Ascending aorta (tissue), 2 donors: ENCODE measurements around the gene NPPA. TPM values are rescaled to one million over a fixed set of nuclear protein-coding genes. Genes with fewer than 3 reads are reported as not detected.

Source experiments
- DNase-seq, 2 donors: peaks; one replicate each; pipeline ENCODE4 v3.0.0-alpha.2; 2019; ENCODE audit warnings: low spot score in 2 of 2
- H3K27ac ChIP-seq, 2 donors: fragments of 200-600 bp; sonication (generic); one replicate each; pipeline ENCODE4 v1.5.1; 2016 to 2017; ENCODE audit warnings: mild to moderate bottlenecking in 1 of 2
- H3K27me3 ChIP-seq: fragments of 200-600 bp; sonication (generic); one replicate; pipeline ENCODE4 v1.5.1; 2017
- H3K36me3 ChIP-seq, 2 donors: fragments of 200-600 bp; sonication (generic); one replicate each; pipeline ENCODE4 v1.5.1; 2016
- H3K4me1 ChIP-seq, 2 donors: fragments of 200-600 bp; sonication (generic); one replicate each; pipeline ENCODE4 v1.5.1; 2016 to 2017; ENCODE audit warnings: mild to moderate bottlenecking in 1 of 2
- H3K4me3 ChIP-seq, 2 donors: fragments of 200-600 bp; sonication (generic); one replicate each; pipeline ENCODE4 v1.5.1; 2016 to 2017; ENCODE audit warnings: mild to moderate bottlenecking in 1 of 2
- H3K9me3 ChIP-seq, 2 donors: fragments of 200-600 bp; sonication (generic); one replicate each; pipeline ENCODE4 v1.5.1; 2016
- intact Hi-C: fragments of 100-400 bp; cut with DNase I; formaldehyde crosslinking; loops from one replicate; pipeline ENCODE4 v1.15.1; 2023
- total RNA-seq: library from RNA; depleted of rRNA; stranded (reverse); fragments of >200 nt; gene quantifications from one replicate; pipeline ENCODE4 v1.1.0, GENCODE V29; 2016
- TF ChIP-seq, protein P1 (sequence below), 3 experiments: fragments of 200-600 bp in 2 of 3; fragments of 450-650 bp in 1 of 3; sonication (generic) in 2 of 3; IDR thresholded peaks; one replicate each; pipeline ENCODE4 v1.5.1; 2016 to 2019; ENCODE audit warnings: antibody characterized with exemption in 3 of 3, mild to moderate bottlenecking in 1 of 3, moderate library complexity in 1 of 3

NPPA gene
- total RNA-seq, 1 donor from 2014 or later = not detected

DNA sequence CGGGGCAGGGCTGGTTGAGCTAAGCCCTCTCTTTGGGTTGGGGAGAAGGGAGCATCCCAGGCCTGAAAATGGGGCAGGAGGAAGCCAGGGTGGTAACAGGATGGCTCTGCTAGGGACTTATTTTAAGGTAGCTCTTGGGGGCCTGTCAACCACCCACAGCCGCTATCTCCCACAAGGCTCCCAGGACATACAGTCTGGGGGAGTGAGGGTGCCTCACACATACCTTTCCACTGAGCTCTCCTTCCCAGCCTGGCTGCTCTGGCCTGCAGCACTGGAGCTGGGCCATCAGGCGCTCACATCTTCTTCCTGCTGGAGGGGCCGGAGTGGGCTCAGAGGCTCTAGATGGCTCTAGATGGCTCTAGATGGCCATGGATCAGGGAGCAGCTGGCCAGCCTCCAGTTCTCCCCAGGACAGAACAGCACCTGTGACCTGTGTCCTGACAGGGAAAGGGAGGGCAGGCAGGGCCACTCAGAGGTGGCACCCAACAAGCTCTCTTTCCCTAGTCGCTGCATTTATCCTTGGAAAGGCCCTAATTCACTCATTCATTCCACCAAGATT, 22.1 kb upstream of the NPPA start:
- TF ChIP-seq, protein P1, sequence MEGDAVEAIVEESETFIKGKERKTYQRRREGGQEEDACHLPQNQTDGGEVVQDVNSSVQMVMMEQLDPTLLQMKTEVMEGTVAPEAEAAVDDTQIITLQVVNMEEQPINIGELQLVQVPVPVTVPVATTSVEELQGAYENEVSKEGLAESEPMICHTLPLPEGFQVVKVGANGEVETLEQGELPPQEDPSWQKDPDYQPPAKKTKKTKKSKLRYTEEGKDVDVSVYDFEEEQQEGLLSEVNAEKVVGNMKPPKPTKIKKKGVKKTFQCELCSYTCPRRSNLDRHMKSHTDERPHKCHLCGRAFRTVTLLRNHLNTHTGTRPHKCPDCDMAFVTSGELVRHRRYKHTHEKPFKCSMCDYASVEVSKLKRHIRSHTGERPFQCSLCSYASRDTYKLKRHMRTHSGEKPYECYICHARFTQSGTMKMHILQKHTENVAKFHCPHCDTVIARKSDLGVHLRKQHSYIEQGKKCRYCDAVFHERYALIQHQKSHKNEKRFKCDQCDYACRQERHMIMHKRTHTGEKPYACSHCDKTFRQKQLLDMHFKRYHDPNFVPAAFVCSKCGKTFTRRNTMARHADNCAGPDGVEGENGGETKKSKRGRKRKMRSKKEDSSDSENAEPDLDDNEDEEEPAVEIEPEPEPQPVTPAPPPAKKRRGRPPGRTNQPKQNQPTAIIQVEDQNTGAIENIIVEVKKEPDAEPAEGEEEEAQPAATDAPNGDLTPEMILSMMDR (IDR thresholded peaks at IDR 0.05) = no peak
- H3K4me3 ChIP-seq = no peak overlapping the region
- no peaks in the 10 kb centered on the region for H3K36me3 ChIP-seq
- DNase-seq = no peak
- no peaks in the 10 kb centered on the region for H3K27me3 ChIP-seq
- no peaks in the 10 kb centered on the region for H3K4me1 ChIP-seq
- H3K27ac ChIP-seq = no peak overlapping the region
- intact Hi-C loops = no loop called here
- H3K9me3 ChIP-seq = no peaks in the 10 kb centered on the region

DNA sequence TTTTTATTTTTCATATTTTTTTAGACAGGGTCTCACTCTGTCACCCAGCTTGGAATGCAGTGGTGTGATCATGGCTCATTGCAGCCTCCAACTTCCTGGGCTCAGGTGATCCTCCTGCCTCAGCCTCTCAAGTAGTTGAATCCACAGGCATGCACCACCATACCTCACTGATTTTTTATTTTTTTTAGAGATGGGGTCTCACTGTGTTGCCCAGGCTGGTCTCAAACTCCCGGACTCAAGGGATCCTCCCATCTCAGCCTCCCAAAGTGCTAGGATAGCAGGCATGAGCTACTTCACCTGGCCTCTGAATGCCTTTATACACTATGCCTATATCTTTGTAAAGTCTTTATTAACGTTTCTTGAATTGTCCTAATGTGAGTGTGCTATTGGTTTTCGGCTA, 21.5 kb upstream of the NPPA start:
- H3K27me3 ChIP-seq = no peaks in the 10 kb centered on the region
- DNase-seq = no peak
- no peaks in the 10 kb centered on the region for H3K4me1 ChIP-seq
- H3K36me3 ChIP-seq = no peaks in the 10 kb centered on the region
- intact Hi-C loops = no loop called here
- no peak overlapping the region for H3K4me3 ChIP-seq
- H3K9me3 ChIP-seq = no peaks in the 10 kb centered on the region
- H3K27ac ChIP-seq = no peak overlapping the region
- TF ChIP-seq, protein P1 (IDR thresholded peaks at IDR 0.05) = no peak

DNA sequence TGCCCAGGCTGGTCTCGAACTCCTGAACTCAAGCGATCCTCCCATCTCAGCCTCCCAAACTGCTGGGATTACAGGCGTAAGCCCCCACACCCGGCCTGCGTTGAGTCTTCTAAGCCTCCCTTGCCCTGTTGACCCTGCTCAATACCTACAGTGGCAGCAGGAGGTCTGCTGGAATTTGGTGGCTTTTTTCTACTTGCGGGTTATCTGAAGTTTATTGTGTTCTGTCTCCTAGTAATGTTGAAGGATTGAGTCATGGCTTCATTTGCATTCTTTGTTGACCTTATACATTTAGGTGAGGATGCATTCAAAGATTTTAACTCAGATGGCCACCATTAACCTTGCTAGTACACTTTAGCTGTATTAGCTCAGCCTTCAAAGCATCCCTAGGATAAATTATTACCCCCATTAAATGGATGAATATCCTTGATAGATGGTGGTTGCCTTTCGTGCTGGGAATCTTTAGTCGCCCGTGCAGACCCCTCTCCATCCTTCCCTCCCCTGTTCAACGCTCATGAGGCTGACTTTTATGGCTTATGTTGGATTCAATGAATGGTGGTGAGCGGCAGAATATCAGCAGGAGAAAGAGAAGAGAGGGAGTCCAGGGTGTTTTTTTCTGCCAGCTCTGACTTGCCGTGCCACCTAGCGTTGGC, 20.9 kb upstream of the NPPA start:
- Histone ChIP-seq H3K9me3 (no peaks in the 10 kb centered on the region), H3K27me3 (no peaks in the 10 kb centered on the region), H3K4me3 (no peak overlapping the region), H3K4me1 (no peaks in the 10 kb centered on the region), H3K27ac (no peak overlapping the region), H3K36me3 (no peaks in the 10 kb centered on the region)
- TF ChIP-seq, protein P1 (IDR thresholded peaks at IDR 0.05) = no peak
- DNase-seq = no peak
- intact Hi-C loops = no loop called here

DNA sequence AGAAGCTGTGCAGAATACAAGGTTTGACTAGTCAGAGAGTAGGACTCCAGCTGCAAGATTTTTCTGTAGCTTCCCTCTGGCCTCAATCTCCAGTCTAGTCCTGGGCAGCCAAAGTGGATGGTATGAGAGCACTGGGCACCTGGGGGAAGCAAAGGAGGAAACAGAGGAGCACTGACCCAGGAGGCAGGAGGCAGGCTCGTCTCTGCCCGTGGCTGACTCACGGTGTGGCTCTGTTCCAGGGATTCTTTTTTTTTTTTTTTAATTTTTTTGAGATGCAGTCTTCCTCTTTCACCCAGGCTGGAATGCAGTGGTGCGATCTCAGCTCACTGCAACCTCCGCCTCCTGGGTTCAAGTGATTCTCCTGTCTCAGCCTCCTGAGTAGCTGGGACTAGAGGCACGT, 15.3 kb upstream of the NPPA start:
- Histone ChIP-seq H3K27me3 (peaks cover 11% of the 10 kb centered on the region), H3K4me1 (no peaks in the 10 kb centered on the region), H3K27ac (no peak overlapping the region), H3K36me3 (no peaks in the 10 kb centered on the region), H3K9me3 (no peaks in the 10 kb centered on the region), H3K4me3 (no peak overlapping the region)
- DNase-seq = no peak
- TF ChIP-seq, protein P1 (IDR thresholded peaks at IDR 0.05) = no peak
- intact Hi-C loops = no loop called here

DNA sequence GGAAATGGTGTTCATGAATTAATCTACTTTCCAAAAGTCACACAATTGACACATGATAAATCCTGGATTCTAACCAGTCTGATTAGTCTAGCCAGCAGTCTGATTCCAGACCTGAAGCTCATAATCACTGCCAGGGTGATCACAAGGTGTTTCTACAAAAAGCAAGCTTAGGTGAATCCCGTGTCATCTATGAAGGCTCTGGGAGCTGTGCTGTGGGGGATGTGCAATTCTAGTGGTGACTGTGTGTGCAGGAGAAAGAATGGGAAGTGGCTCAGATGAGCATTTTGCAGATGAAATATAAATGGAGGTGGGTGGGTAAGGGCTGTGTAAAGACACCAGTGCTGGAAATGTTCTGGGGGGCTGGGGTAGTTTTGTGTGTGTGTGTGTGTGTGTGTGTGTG, 13.0 kb upstream of the NPPA start:
- no peak for DNase-seq
- H3K9me3 ChIP-seq = no peaks in the 10 kb centered on the region
- no peaks in the 10 kb centered on the region for H3K36me3 ChIP-seq
- H3K4me3 ChIP-seq = no peak overlapping the region
- H3K27me3 ChIP-seq = peaks cover 11% of the 10 kb centered on the region
- H3K27ac ChIP-seq = no peak overlapping the region
- TF ChIP-seq, protein P1 (IDR thresholded peaks at IDR 0.05) = no peak
- intact Hi-C loops = no loop called here
- no peaks in the 10 kb centered on the region for H3K4me1 ChIP-seq
